HG02623 (cell line): ENCODE data around the gene PRR5L.

Source experiments
- ATAC-seq: cut with Tn5 transposase; IDR thresholded peaks from one replicate; pipeline ENCODE4 v1.9.1; 2021; ENCODE audit warnings: moderate library complexity; ENCODE audit not compliant: unreplicated experiment

PRR5L gene

GRCh38 chr11:36431429-36432092, 135.5 kb downstream of the PRR5L start:
- ATAC-seq: no peak

GRCh38 chr11:36432093-36432469, 136.0 kb downstream of the PRR5L start:
- ATAC-seq: no peak

- no peak for ATAC-seq
Measured at GRCh38 chr11:36432738-36433137, 136.7 kb downstream of the PRR5L start.

- ATAC-seq: no peak
Measured at GRCh38 chr11:36436064-36436463, 140.0 kb downstream of the PRR5L start.

- no peak for ATAC-seq
Measured at GRCh38 chr11:36436589-36436988, 140.5 kb downstream of the PRR5L start.

DNA sequence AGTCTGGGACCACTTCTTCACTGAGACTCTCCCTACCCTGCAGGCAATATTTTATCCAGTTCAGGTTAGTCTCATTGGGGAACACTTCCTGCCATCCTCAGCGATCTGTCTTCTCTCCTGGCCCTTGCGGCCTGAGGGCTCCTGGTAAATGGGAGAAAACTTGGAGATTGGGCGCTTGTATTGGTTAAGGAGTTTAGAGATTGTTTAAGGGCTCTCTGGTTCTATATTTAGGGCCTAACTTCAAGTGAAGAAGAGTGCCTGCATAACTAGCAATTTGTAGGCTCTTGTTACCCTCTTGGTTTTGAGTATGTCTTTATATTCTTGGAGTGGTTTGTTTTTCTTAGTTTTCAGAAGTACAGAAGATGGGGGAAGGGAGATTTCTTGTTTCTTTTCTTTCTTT, 141.3 kb downstream of the PRR5L start:
- ATAC-seq: no peak

DNA sequence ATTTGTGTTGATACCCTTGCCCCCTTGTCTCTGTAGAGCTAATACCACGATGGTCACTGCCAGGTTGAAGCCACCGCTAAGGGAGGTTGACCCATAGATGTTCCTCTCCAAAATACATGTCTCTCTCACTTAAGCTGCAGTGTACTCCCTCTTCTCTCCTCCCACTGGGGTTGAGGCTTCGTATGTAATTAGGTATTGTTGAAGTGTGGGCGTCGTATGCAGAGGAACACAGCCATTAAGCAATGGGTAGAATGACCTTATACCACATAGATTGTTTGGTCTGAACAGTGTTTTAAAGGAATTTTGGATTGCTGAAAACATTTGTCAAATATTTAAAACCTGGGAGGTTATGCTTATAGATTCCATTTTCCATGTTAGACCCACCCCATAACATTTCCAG, 142.0 kb downstream of the PRR5L start:
- ATAC-seq: no peak

GRCh38 chr11:36441610-36442208, 145.6 kb downstream of the PRR5L start:
- peak; percentile 97 for ATAC-seq

GRCh38 chr11:36443661-36444060, 147.6 kb downstream of the PRR5L start:
- no peak for ATAC-seq

- no peak for ATAC-seq
Measured at GRCh38 chr11:36446135-36446534, 150.0 kb downstream of the PRR5L start.

DNA sequence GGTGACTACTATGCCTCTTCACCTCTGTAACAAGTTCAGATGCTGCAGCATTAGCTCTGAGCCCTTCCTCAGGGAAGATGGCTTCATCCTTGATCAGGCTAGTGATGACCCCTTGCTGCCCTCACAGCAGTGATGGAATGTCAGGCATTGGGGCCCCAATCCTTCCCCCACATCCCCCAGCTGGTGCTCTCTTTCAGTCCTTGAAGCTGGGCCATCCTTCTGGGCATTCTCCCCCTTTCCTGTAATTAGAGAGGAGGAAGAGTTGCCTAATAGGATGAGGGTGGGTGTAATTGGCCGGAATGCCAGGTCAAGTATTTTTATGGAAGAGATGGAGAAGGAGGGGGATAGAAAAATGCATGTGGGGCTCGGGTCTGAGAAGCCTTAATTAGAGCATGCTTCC, 151.4 kb downstream of the PRR5L start:
- no peak for ATAC-seq

DNA sequence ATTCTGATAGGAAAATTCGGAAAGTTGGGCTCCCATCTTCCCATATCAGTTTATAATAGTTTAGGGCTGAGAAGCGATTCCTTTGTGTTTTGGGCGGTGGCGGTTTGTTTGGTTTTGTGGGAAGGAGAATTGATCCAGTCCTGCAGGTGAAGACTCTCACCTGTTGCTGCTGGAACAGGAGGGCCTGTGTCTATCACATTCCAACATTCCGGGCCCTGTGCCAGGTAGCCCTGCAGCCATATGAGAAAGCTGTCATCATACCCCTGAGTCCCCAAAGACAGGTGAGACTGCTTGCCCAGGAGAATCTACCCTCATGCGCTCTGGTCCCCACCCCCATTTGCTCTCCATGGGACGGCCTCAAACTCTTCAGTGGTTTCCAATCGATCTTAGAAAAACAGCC, 151.9 kb downstream of the PRR5L start:
- no peak for ATAC-seq

GRCh38 chr11:36449561-36450096, 153.5 kb downstream of the PRR5L start:
- ATAC-seq: peak; percentile 7

- peak; percentile 64 for ATAC-seq
Measured at GRCh38 chr11:36450110-36450572, 154.1 kb downstream of the PRR5L start.

GRCh38 chr11:36451045-36451444, 155.0 kb downstream of the PRR5L start:
- ATAC-seq: no peak

DNA sequence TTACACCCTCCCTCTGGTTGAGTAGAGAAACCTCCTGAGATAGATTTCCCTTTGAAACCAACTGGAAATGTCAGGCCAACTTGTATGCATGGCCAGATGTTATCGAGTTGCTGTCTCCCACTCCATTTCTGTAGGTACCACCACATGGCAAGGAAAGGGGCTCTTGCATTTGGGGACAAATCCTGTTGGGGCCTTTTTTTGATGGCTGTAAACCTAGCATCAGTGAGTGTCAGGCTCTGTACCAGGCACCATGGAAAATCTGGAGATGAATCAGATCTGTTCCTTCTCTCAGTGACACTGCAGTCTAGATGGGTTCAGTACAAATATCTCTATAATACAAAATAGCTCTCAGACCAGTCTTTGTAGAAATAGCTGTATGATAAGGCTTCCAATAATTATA, 155.6 kb downstream of the PRR5L start:
- no peak for ATAC-seq

DNA sequence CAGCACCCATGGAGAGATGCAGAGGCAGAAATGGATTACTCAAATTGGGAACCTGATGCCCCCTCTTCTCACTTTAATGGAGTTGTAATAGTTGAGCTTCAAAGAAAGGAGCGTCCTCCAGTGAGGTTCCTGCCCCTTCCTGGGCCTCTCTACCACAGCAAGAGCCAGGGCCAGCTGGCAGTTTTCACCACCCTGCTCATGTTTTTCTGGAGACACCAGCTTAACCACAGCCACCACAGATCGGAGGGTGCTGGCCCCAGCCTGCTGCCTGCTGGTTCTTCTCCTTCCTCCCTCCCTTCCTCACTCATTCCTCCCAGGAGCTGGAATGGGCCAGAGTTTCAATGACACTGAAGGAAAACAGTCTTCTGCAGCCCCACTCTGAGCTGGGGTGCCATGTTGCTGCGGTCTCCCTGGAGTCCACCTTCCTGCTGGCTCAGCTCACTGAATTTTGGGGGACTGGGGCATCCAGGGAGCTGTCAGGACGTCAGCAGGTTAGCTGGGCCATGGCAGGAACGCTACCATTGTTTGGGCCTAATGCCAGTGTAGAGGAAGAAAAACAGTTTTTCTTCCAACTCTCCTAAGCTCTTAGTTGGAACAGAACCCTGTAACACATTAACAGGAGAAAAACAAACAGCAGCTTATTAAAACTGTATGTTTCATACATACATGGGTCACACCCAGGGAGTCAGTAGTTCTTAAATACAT, 156.3 kb downstream of the PRR5L start:
- no peak for ATAC-seq

DNA sequence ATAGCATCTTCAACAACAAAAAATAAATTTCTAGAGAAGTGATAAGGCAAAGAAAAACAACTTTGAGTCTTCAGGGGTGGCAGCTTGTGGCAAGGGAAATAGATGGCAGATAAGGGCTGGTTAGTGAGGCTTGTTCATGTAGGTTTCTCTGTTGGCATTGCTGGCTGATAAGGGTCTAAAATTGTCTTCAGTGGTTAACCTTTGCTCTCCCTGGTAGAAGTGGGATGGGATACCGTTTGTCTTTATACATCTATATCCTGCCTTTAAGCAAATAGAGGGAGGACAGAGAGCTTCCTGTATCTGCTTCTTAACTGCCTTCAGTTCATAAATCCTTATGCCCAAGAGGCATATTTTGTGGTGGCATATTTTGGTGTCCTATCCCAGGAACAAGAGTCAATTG, 156.9 kb downstream of the PRR5L start:
- no peak for ATAC-seq

GRCh38 chr11:36453678-36454077, 157.6 kb downstream of the PRR5L start:
- ATAC-seq: no peak

DNA sequence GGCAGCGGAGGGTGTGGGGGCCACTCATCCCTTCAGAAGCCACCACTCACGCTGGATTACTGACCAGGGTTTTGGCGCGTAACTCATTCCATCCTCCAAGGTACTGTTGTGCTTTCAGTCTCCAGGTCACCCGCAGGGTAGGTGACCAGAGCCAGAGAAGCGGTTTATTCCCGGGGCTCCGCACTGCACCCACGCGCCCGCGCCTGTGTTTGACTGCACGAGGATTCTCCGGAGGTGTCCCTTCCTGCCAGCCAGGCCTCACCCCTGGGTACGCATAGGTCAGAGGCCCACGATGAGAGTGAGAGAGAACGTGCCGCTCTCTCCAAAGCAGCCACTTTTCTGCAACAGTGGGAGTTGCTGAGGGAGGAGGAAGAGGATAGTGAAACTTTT, 158.5 kb downstream of the PRR5L start:
- no peak for ATAC-seq

DNA sequence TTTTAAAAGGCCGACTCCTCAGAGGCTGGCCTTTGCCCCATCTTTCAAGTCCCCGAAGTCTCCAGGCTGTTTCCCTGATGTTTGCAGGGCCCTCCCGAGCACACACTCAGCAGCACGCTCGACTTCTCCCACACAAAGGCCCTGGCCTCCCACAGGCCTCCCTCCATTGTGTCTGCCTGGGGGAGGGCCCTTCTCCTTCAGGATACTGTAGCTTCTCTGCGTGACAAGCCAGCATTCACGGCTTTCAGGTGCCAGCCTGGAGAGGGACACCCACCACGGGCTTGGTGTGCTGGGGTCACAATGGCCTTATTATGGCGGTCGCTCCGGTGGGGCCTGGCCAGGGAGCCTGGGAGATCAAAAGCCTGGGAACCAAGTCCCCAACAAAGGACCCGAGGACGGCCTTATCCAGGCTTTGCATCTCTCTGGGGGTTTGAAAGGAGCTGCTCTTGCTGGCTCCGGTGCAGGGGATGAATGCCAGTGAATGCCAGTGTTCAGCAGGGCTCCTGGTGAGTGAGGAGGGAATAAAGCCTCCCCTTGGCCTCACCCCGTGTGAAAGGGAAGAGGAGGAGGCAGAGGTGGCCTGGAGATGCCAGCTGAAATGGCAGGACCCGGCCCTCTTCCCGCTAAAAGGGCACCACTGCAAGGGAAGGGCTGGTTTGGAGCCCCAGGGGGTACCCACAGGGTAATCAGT, 159.0 kb downstream of the PRR5L start:
- no peak for ATAC-seq
